NCI-H2029 treated with DMSO at 0.1 percent for 48 hours (cell line): ENCODE measurements around the gene PEPD.

Source experiments
- DNase-seq: peaks from one replicate; lab custom pipeline; 2025; lab: John Stamatoyannopoulos, UW

The PEPD gene

GRCh38 chr19:33438987-33439781 lies 82.4 kb downstream of the PEPD start:
- no peak for DNase-seq

GRCh38 chr19:33437821-33438671 lies 83.5 kb downstream of the PEPD start:
- peak; percentile 79 for DNase-seq

GRCh38 chr19:33437393-33437820 lies 84.2 kb downstream of the PEPD start:
- DNase-seq = no peak

- DNase-seq = no peak
Measured at GRCh38 chr19:33436360-33437345, 84.9 kb downstream of the PEPD start.

GRCh38 chr19:33435706-33436359 lies 85.8 kb downstream of the PEPD start:
- no peak for DNase-seq

- DNase-seq = no peak
Measured at GRCh38 chr19:33434886-33435705, 86.5 kb downstream of the PEPD start.

GRCh38 chr19:33434069-33434885 lies 87.3 kb downstream of the PEPD start:
- no peak for DNase-seq

GRCh38 chr19:33432446-33433170 lies 89.0 kb downstream of the PEPD start:
- no peak for DNase-seq

- no peak for DNase-seq
Measured at GRCh38 chr19:33432015-33432414, 89.6 kb downstream of the PEPD start.

- DNase-seq = peak; percentile 20
Measured at GRCh38 chr19:33430674-33431277, 90.8 kb downstream of the PEPD start.

GRCh38 chr19:33429891-33430673 lies 91.5 kb downstream of the PEPD start:
- DNase-seq = no peak

GRCh38 chr19:33428627-33429125 lies 92.9 kb downstream of the PEPD start:
- no peak for DNase-seq

GRCh38 chr19:33427801-33428626 lies 93.6 kb downstream of the PEPD start:
- DNase-seq = no peak

- DNase-seq = no peak
Measured at GRCh38 chr19:33426621-33427361, 94.8 kb downstream of the PEPD start.

- no peak for DNase-seq
Measured at GRCh38 chr19:33424181-33424580, 97.4 kb downstream of the PEPD start.
